KG1 (cell line): ENCODE results near the gene PRRT1B.
A peak's percentile ranks its signal among the peaks of the same experiment; 100 is the strongest.
"Not testable (repeated sequence)": the region's sequence is repeated elsewhere in the genome, so short reads cannot be mapped to it uniquely, and the experiment has no call there.

ENCODE experiments used
- DNase-seq: peaks from one replicate; lab custom pipeline; 2025; lab: John Stamatoyannopoulos, UW

The PRRT1B gene

DNA sequence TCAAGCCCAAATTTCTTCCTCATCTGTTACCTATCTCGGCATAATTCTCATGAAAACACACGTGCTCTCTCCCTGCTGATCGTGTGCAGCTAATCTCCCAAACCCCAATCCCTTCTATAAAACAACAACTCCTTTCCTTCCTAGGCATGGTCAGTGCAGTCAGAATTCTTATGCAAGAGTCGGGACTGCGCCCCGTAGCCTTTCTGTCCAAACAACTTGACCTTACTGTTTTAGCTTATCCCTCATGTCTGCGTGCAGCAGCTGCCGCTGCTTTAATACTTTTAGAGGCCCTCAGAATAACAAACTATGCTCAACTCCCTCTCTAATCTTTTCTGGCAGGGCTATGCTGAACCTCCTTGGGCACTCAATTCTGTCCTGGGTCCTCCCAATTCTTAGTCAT is 5.1 kb downstream of the PRRT1B start:
- DNase-seq = not testable (repeated sequence)

- DNase-seq = no peak
These were observed 6.7 kb downstream of the PRRT1B start for GRCh38 chr9:131552030-131552429.

- no peak for DNase-seq
These were observed 8.9 kb downstream of the PRRT1B start for GRCh38 chr9:131554087-131554842.

DNA sequence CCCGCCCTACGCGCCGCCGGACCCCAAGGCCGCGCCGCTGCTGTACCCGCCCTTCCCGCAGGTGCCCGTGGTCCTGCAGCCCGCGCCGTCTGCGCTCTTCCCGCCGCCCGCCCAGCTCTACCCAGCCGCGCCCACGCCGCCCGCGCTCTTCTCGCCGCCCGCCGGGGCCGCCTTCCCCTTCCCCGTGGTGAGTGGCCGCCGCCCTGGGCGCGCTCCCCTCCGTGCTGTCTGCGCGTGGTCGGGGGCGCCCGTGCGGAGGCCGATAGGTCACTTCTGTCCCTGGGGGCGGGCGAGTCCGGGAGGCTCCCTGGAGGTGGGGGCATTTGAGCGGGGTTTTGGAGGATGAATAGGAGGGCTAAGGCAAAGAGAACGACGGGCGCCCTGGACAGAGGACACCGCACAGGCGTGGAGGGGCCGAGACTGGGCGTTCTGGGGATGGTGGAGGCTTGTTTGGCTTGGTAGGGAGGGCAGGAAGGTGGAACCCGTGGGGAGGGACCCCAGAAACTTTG is 9.6 kb downstream of the PRRT1B start:
- no peak for DNase-seq

DNA sequence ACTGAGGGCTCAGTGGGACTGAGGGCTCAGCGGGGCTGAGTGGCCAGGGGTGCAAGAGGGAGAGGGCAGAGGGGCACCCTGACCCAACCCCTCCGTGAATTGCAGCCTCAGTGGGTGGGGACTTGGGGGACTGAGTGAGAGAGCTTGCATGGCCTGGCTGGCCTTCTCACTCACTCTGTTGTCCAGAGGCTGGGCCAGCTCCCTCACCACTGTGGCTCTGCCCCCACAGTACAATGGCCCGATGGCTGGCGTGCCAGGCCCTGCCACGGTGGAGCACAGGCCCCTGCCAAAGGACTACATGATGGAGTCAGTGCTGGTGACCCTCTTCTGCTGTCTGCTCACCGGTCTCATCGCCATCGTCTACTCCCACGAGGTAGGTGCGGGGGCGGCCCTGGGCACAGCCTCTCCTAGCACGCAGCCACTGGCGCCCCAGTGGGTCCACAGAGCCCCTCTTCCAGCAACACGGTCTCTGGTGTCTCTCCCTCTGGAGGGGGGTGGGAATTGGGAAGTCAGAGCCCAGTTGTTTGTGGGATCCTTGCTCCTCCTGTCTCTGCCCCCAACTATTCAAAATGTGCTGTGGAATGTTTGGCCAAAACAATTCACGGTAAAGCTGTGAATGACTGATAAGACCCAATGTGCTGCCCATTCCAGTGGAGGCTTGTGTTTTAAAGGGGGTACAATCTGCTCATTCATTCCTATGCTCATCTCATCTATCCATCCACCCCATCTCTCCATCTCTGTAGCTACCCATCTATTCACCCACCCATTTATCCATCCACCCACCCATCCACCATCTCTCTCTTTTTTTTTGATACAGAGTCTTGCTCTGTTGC is 10.7 kb downstream of the PRRT1B start:
- no peak for DNase-seq

DNA sequence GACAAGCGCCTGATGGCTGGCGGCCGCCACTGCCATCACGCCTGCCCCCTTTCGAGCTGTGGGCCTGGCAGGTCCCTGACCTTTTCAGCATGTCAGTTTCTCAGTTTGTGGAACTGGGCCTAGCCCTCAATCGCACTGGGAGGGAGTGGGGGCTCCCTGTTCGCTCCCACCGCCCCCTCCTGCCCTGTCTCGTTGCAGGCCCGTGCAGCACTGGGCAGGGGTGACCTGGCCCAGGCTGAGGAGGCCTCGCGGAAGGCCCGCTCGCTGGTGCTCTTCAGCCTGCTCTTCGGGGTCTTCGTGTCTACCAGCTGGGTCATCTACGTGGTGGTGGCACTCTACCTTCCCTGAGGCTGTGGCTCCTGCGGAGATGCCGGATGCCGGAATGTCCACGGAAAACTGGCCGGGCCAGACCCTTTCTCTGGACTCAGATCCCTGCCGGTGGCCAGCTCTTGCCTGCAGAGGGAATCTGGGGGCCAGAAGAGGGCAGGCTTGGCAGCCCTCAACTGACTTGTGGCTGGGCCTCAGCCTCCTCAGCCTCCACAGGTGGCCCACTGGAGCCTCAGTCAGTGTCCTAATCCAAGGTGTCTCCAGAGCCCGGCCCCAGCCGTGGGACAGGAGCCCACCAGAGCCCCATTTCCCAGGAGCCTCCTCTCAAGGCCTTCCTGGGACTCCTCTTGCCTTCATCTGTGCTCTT is 12.7 kb downstream of the PRRT1B start:
- no peak for DNase-seq

GRCh38 chr9:131559421-131560000 is 14.2 kb downstream of the PRRT1B start:
- DNase-seq = no peak

DNA sequence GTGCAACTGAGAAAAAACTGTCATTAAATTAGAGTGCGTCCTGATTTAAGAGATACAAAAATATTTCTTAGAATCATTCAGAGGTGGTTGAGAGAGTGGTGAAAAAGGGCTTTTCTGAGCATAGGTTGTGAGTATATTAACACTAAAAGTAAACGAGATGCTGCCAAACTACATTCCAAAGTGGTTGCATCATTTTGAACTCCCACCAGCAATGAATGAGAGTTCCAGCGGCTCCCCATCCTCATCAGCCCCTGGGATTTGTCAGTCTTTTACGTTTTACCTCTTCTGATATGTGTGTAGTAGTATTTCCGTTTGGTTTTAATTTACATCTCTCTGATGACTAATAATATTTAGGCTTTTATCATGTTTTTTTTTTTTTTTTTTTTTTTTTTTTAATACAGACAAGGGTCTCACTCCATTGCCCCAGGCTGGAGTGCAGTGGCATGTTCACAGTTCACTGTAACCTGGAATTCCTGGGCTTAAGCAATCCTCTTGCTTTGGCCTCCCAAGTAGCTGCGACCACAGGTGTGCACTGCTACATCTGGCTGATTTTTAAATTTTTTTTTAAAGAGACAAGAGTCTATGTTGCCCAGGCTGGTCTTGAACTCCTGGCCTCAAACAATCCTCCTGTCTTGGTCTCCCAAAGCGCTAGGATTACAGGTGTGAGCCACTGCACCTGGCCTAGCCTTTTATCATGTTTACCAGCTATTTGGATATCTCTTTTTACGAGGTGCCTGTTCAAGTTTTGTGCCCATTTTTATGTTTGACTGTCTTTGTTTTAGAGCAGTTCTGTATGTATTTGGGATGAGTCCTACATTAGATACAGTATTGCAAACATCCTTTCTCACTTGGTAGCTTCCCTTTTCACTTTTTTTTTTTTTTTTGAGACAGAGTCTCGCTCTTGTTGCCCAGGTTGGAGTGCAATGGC is 17.0 kb downstream of the PRRT1B start:
- DNase-seq = no peak

DNA sequence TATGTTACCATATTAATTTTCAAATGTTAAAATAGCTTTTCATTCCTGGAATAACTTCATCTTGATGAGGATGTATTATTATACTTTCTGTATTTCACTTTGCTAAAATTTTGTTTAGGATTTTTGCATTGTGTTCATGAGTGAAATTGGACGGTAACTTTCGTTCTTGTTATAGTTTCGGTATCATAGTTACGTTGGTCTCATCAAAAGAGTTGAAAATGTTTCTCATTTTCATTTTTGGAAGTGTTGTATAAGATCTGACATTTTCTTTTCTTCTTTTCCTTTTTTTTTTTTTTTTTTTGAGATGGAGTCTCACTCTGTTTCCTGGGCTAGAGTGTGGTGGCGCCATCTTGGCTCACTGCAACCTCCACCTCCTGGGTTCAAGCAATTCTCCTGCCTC is 20.0 kb downstream of the PRRT1B start:
- no peak for DNase-seq

GRCh38 chr9:131566158-131566557 is 20.8 kb downstream of the PRRT1B start:
- no peak for DNase-seq

DNA sequence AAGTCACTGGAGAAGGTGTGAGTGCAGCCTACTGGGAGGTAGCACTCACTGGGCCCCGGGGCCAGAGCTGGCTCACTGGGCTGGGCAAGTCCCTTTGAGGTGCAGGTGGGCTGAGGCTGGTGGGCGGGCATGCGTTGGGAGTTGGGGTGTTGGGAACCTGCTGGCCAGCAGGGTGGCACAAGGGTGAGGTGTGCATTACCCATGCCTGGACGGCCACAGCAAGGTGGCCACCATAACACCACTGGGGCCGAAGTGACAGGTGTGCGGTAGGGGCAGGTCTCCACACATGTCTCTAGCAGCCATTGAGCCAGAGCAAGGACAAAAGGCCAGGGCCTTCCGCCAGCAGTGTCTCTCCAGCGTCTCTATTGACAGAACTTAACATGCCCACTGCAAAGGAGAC is 22.6 kb downstream of the PRRT1B start:
- DNase-seq = no peak

DNA sequence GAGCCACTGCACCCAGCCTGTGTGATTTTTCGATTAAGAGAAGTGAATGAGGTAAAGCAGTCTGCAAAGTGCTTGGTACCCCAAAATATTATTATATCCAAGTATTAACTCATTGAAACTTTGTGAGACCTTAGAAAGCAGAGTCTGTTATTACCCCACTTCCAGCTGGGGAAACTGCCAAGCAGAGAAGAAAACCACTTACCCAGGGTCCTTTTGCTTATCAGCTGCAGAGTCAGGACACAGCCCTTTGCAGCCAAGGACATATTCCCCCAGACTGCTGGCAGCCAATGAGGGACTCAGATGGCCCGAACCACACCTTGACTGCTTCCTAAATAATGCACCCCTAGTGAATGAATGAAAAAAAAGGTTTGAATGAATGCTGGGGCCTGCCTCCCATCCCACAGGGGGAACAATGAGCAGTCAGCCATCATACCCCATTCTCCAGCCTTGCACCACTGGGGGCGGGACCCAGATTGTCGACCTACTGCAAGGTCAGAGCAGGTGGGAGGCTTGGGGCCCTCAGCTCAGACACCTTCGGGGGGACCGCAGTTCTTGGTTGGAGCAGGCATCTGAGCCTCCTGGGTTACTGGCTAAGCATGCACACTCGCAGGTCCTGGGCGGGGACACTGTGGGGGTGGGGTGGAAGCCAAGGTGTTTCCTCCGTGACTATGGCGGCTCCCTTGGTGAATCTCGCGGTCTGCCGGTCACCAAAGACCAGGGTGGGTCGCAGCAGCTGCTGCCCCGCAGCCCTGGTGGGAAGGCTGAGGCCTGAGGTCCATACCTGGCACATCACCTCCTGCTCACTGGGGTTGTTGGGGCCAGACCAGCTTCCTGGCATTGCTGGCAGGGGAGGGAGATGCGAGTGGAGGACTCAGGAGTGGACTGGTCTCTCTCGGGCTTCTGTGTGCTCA is 29.7 kb downstream of the PRRT1B start:
- no peak for DNase-seq

DNA sequence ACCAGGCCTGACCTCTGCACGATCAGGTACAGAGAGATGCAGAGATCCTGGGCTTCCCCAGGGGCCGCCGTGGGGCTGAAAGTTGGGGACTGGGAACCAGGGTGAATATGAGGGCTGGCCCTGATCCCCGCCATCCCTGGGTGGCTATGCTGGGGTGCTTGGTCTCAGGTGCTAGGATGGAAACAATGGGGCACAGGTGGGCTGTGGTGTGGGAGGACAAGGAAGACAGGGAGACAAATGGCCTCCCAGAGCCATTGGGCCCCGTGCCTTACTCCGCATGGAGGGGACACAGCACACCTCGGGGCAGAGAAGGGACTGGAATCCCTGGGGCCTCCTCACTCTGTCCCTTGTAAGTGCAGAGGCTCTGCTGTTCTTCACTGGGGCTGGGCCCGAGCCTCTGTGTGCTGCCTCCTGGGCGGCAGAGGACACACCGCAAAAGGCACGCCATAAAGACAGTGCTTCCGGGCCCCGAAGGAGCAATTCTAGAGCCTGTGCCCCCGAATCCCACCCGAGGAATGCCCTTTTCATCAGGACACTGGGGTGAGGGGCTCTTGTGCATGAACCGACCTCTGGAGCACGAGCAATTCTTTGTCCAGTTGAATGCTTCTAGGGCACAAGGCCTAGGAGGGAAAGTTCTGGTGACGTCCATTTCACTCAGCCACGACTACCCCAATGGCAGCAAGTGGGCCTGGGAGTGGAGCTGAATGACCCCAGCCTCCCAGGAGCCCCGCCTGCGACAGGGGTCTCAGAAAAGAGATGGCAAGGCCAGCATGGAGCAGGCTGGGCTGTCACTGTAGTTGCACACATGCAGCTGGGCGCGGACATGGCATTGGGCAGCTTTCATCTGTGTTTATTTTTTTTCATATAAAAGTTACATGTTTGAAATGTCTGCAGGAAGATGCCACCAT is 30.9 kb downstream of the PRRT1B start:
- no peak for DNase-seq

- DNase-seq = no peak
These were observed 32.0 kb downstream of the PRRT1B start for GRCh38 chr9:131577005-131578000.

GRCh38 chr9:131578021-131578420 is 32.7 kb downstream of the PRRT1B start:
- no peak for DNase-seq

GRCh38 chr9:131578731-131579504 is 33.6 kb downstream of the PRRT1B start:
- peak; percentile 79 for DNase-seq

DNA sequence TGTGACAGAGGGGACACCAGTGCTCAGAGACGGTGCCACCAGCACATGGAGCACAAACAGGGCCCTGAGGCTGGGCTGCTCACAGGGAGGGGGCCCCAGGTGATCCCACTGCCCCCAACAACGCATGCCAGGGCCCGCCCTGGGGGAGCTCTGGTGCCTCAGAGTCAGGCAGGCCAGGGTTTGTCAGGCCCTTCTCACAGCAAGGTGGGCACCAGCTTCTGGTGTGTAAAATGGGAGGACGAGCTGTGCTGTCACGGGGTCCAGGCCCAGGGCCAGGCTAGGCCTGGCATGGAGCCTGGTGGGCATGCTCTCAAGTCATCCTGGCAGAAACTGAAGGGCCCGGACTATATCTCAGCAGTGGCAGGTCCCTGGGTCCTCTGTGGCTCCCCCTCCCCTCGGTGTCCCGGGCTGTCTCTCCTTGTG is 34.5 kb downstream of the PRRT1B start:
- no peak for DNase-seq
